Calu3 (cell line): ENCODE data around the gene VTI1B. TPM values are rescaled to one million over a fixed set of nuclear protein-coding genes. Genes with fewer than 3 reads are reported as not detected.
"Not testable (repeated sequence)": the region's sequence is repeated elsewhere in the genome, so short reads cannot be mapped to it uniquely, and the experiment has no call there.

Experiments
- Bru-seq: library from RNA; stranded (reverse); fragments of 400-500 nt; gene quantifications from one replicate; lab custom pipeline; 2021; lab: Mats Ljungman, UMichigan
- BruChase-seq, 2 experiments: library from RNA; stranded (reverse); fragments of 400-500 nt; gene quantifications; one replicate each; lab custom pipeline; 2021; lab: Mats Ljungman, UMichigan
- BruUV-seq: library from RNA; stranded (reverse); fragments of 400-500 nt; replicated peaks from 2 replicates; lab custom pipeline; 2021; lab: Mats Ljungman, UMichigan
- CTCF ChIA-PET: fragments of 300-600 bp; sonication (Branson Sonifier 250); formaldehyde crosslinking; loops from one replicate; lab custom pipeline; 2022; ENCODE audit warnings: antibody characterized with exemption; lab: Charles Lee
- DNase-seq: peaks from one replicate; pipeline ENCODE4 v3.0.0; 2022
- H3K27ac Mint-ChIP-seq: one replicate; pipeline ENCODE4 v1.8.0; 2022; ENCODE audit warnings: mixed read lengths; ENCODE audit not compliant: unreplicated experiment
- H3K27me3 Mint-ChIP-seq: one replicate; pipeline ENCODE4 v1.8.0; 2022; ENCODE audit warnings: mixed read lengths; ENCODE audit not compliant: unreplicated experiment
- H3K36me3 Mint-ChIP-seq: one replicate; pipeline ENCODE4 v1.8.0; 2022; ENCODE audit warnings: mild to moderate bottlenecking, moderate library complexity, mixed read lengths; ENCODE audit not compliant: insufficient read depth, unreplicated experiment
- H3K4me1 Mint-ChIP-seq: one replicate; pipeline ENCODE4 v1.8.0; 2022; ENCODE audit warnings: mild to moderate bottlenecking, low read depth, mixed read lengths; ENCODE audit not compliant: unreplicated experiment
- H3K4me3 Mint-ChIP-seq: one replicate; pipeline ENCODE4 v1.8.0; 2022; ENCODE audit warnings: mild to moderate bottlenecking, low read depth, moderate library complexity, mixed read lengths; ENCODE audit not compliant: unreplicated experiment
- H3K9me3 Mint-ChIP-seq: one replicate; pipeline ENCODE4 v1.8.0; 2022; ENCODE audit warnings: low read depth, mixed read lengths; ENCODE audit not compliant: unreplicated experiment
- CTCF ChIP-seq: fragments of 200-600 bp; IDR thresholded peaks from one replicate; pipeline ENCODE4 v1.8.0; 2022; ENCODE audit warnings: antibody characterized with exemption; ENCODE audit not compliant: unreplicated experiment
- intact Hi-C: fragments of 100-400 bp; cut with micrococcal nuclease; formaldehyde crosslinking; loops from one replicate; pipeline ENCODE4 v1.10.0; 2022; ENCODE audit not compliant: unreplicated experiment
- long read RNA-seq: library from polyadenylated mRNA; stranded (forward); transcript quantifications from one replicate; pipeline ENCODE4 v2.0.0, GENCODE V29; 2022
- total RNA-seq: library from RNA; stranded (reverse); gene quantifications from 2 replicates; pipeline ENCODE4 v1.2.3, GENCODE V29; 2022

VTI1B gene, protein sequence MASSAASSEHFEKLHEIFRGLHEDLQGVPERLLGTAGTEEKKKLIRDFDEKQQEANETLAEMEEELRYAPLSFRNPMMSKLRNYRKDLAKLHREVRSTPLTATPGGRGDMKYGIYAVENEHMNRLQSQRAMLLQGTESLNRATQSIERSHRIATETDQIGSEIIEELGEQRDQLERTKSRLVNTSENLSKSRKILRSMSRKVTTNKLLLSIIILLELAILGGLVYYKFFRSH
- 70.3 and 75.5 TPM in 2 replicates for total RNA-seq
- Bru-seq, nascent RNA = percentile 80 among the genes with signal in this experiment
- BruChase-seq, experiment 1, labeled RNA remaining after a 6-hour chase = percentile 91 among the genes with signal in this experiment
- BruChase-seq, experiment 2, labeled RNA remaining after a 2-hour chase = percentile 81 among the genes with signal in this experiment
- long read RNA-seq, full-length matches to known transcripts = 82 of 94 reads
- long read RNA-seq, partial matches to known transcripts = 0 of 94 reads
- long read RNA-seq, other reads (novel, unspliced or antisense) = 12 of 94 reads

DNA sequence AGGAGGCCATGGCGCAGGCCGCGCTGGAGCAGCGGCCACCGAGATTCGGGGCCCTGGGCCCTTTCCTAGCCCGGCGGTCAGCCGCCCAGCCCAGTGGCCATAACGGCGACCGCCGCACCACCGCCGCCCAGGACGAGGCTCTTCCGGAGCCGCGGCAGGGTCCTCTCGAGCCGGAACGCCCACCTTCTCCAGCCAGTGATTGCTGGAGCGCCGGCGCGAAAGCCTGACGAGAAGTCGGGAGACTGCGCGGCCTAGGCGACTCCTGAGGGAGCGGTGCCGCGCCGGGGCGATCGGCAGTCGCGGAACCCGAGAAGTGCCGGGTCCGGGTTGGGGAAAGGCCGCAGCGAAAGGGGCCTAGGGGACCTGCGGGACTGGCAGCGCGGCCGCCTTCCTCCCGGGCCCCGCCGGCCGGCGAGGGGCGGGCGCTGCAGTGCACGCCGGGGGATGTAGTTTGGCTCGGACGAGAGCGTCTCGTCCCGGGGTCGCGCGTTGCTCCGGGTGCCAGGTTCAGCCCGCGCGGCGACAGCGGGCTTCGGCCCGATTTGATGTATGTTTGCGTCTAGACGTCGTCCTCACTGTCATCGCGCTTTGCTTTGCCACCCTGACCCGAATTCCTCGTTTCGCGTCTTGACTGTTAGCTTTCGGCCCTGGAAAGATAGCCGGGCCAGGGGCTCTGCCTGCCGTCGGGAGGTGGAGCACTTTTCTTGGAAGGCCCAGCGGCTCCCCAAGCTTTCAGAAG, at the start of gene VTI1B:
TSS of gene VTI1B (minus strand) at position 153 of the 739 bp plus-strand sequence. CDS start at position 10, 143 bp downstream.
- Mint-ChIP-seq H3K27me3 (no peaks in the 10 kb centered on the region), H3K4me1 (peaks cover 28% of the 10 kb centered on the region), H3K9me3 (no peaks in the 10 kb centered on the region), H3K4me3 (peak within 1 kb of the TSS; percentile 88), H3K36me3 (peaks cover 40% of the 10 kb centered on the region), H3K27ac (peak within 1 kb of the TSS; percentile 83)
- TF ChIP-seq CTCF = no peak
- DNase-seq = peak; percentile 78
- CTCF ChIA-PET = interaction anchor here (0.6 to 2.8 kb wide), 4 partner anchors 12 to 234 kb away, joined by 3 to 18 read pairs (median 9); no protein-coding TSS in a partner anchor
- BruUV-seq = TSS peak; percentile 30
- intact Hi-C loops = loop anchor here (10.0 kb wide), 1 partner anchor 90 kb away; no protein-coding TSS in a partner anchor

GRCh38 chr14:67722293-67722692, 47.9 kb upstream of the VTI1B start:
- CTCF ChIA-PET = interaction anchor here (0.7 to 1.0 kb wide), 2 partner anchors 18 to 264 kb away, joined by 3 to 5 read pairs; no protein-coding TSS in a partner anchor
- no peak for DNase-seq
- Mint-ChIP-seq H3K27ac (no peak overlapping the region), H3K9me3 (no peaks in the 10 kb centered on the region), H3K4me1 (peaks cover 17% of the 10 kb centered on the region), H3K27me3 (no peaks in the 10 kb centered on the region), H3K4me3 (no peak overlapping the region), H3K36me3 (no peaks in the 10 kb centered on the region)
- no peak for TF ChIP-seq CTCF
- BruUV-seq = no TSS peak
- intact Hi-C loops = no loop called here

DNA sequence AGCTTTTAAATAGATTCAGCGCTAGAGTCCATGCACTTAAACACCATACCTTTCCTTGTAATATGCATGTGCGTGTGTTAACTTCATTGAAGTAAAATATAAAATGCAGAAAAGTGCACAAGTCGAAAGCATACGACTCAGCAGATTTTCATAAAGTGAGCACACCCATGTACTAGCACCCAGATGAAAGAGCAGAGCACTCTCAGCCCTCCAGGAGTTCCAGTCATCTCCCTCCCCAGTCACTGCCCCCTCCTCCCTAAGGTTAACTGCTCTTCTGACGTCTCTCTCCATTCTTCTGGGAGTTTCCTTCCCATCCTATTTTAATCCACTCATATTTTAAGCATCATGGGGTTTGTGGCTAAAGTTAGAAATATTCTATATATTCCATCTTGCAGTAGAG, 47.4 kb upstream of the VTI1B start:
- TF ChIP-seq CTCF = no peak
- no peak for DNase-seq
- Mint-ChIP-seq H3K4me1 (peaks cover 17% of the 10 kb centered on the region), H3K36me3 (no peaks in the 10 kb centered on the region), H3K27me3 (no peaks in the 10 kb centered on the region), H3K4me3 (no peak overlapping the region), H3K27ac (no peak overlapping the region), H3K9me3 (no peaks in the 10 kb centered on the region)
- no TSS peak for BruUV-seq
- intact Hi-C loops = no loop called here
- CTCF ChIA-PET = interaction anchor here (0.7 to 1.0 kb wide), 2 partner anchors 17 to 264 kb away, joined by 3 to 5 read pairs; no protein-coding TSS in a partner anchor

DNA sequence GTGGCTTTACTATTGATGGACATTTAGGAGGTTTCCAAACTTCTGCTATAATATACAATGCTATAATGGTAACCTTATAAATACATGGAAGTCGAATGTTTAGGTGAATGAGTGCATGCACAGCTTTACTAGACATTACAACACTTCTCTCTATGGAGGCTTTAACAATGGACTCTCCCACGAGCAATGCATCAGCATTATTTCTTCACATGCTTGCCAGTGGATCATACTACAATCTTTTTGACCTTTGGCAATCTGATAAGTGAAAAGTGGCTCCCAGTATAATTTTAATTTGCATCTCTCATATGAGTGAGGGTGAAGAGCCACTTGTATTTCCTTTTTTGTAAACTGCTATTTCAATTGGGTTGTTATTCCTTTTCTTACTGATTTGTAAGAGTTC, 45.4 kb upstream of the VTI1B start:
- Mint-ChIP-seq H3K27me3 (no peaks in the 10 kb centered on the region), H3K9me3 (no peaks in the 10 kb centered on the region), H3K4me1 (peaks cover 17% of the 10 kb centered on the region), H3K36me3 (no peaks in the 10 kb centered on the region), H3K4me3 (no peak overlapping the region), H3K27ac (no peak overlapping the region)
- DNase-seq = no peak
- TF ChIP-seq CTCF = no peak
- no TSS peak for BruUV-seq
- intact Hi-C loops = no loop called here
- CTCF ChIA-PET = no interaction called here

DNA sequence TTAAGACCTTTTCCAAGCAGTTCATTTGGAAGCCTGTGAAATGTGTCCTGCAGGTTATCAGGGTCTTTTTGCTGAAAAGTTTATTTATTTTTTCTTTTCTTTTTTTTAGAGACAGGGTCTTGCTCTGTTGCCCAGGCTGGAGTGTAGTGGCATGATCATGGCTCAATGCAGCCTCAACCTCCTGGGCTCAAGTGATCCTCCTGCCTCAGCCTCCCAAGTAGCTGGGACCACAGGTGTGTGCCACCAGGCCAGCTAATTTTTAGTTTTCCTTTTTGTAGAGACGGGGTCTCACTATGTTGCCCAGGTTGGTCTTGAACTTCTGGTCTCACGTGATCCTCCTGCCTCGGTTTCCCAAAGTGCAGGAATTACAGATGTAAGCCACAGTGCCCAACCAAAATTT, 45.0 kb upstream of the VTI1B start:
- H3K27me3 Mint-ChIP-seq, H3K36me3 Mint-ChIP-seq, CTCF ChIA-PET, DNase-seq, H3K27ac Mint-ChIP-seq, intact Hi-C loops, H3K4me3 Mint-ChIP-seq, BruUV-seq, H3K9me3 Mint-ChIP-seq: not testable (repeated sequence)
- H3K4me1 Mint-ChIP-seq = peaks cover 17% of the 10 kb centered on the region
